OCI-LY1 (cell line): ENCODE data around the gene SCAMP5.
A peak's percentile ranks its signal among the peaks of the same experiment; 100 is the strongest.

Experiments used
- H2AFZ ChIP-seq: fragments of 200-600 bp; sonication (generic), shearing (Covaris generic); 2 replicates; pipeline ENCODE4 v1.6.0; 2014; ENCODE audit warnings: antibody characterized with exemption, mild to moderate bottlenecking, low read length
- H3F3A ChIP-seq: fragments of 200-600 bp; sonication (generic), shearing (Covaris generic); 2 replicates; pipeline ENCODE4 v1.6.0; 2014; ENCODE audit warnings: mild to moderate bottlenecking, antibody characterized with exemption, low read length, moderate library complexity; ENCODE audit not compliant: insufficient read depth
- H3K27ac ChIP-seq: fragments of 200-600 bp; sonication (generic); 2 replicates; pipeline ENCODE4 v1.5.1; 2014; ENCODE audit warnings: low read length, mixed run types, mild to moderate bottlenecking, low read depth; ENCODE audit not compliant: poor library complexity, severe bottlenecking
- H3K27me3 ChIP-seq: fragments of 200-600 bp; sonication (generic); 2 replicates; pipeline ENCODE4 v1.6.0; 2014; ENCODE audit warnings: antibody characterized with exemption, mild to moderate bottlenecking, low read length, moderate library complexity; ENCODE audit not compliant: insufficient read depth
- H3K36me3 ChIP-seq: fragments of 200-600 bp; sonication (generic); 2 replicates; pipeline ENCODE4 v1.6.1; 2014; ENCODE audit warnings: mild to moderate bottlenecking, antibody characterized with exemption, low read length, moderate library complexity, mixed read lengths; ENCODE audit not compliant: insufficient read depth
- H3K4me1 ChIP-seq: fragments of 200-600 bp; sonication (generic); 2 replicates; pipeline ENCODE4 v1.5.1; 2014; ENCODE audit warnings: mild to moderate bottlenecking, low read length, moderate library complexity; ENCODE audit not compliant: insufficient read depth, severe bottlenecking
- H3K4me2 ChIP-seq: fragments of 200-600 bp; sonication (generic), shearing (Covaris generic); 2 replicates; pipeline ENCODE4 v1.6.1; 2014; ENCODE audit warnings: low read length
- H3K4me3 ChIP-seq: fragments of 200-600 bp; sonication (generic); 2 replicates; pipeline ENCODE4 v1.5.1; 2014; ENCODE audit warnings: low read length, low read depth, mild to moderate bottlenecking, mixed read lengths; ENCODE audit not compliant: poor library complexity, severe bottlenecking
- H3K79me2 ChIP-seq: fragments of 200-600 bp; shearing (Covaris generic); 2 replicates; pipeline ENCODE4 v1.6.1; 2016; ENCODE audit warnings: mixed run types, low read length, mixed read lengths; ENCODE audit not compliant: insufficient read depth
- H3K9ac ChIP-seq: fragments of 200-600 bp; sonication (generic), shearing (Covaris generic); 2 replicates; pipeline ENCODE4 v1.6.1; 2014; ENCODE audit warnings: mild to moderate bottlenecking, low read length, mixed read lengths
- H3K9me2 ChIP-seq: fragments of 200-600 bp; sonication (generic), shearing (Covaris generic); 2 replicates; pipeline ENCODE4 v1.6.1; 2014; ENCODE audit warnings: low read depth, mild to moderate bottlenecking, low read length, mixed read lengths
- H3K9me3 ChIP-seq: fragments of 200-600 bp; shearing (Covaris generic); 2 replicates; pipeline ENCODE4 v1.6.1; 2014; ENCODE audit warnings: low read length, mixed read lengths
- H4K20me1 ChIP-seq: fragments of 200-600 bp; sonication (generic), shearing (Covaris generic); 2 replicates; pipeline ENCODE4 v1.6.0; 2016; ENCODE audit warnings: mild to moderate bottlenecking, low read length; ENCODE audit not compliant: insufficient read depth
- CTCF ChIP-seq: fragments of 200-600 bp; sonication (generic), shearing (Covaris generic); IDR thresholded peaks from 2 replicates; pipeline ENCODE4 v1.5.1; 2017; ENCODE audit warnings: mild to moderate bottlenecking, antibody characterized with exemption, low read length, moderate library complexity, mixed read lengths
- EZH2 ChIP-seq: fragments of 200-600 bp; sonication (generic), shearing (Covaris generic); IDR thresholded peaks from 2 replicates; pipeline ENCODE4 v1.8.0; 2017; ENCODE audit warnings: borderline replicate concordance, mixed run types, mild to moderate bottlenecking, antibody characterized with exemption, low read length, moderate library complexity, mixed read lengths

Gene SCAMP5

DNA sequence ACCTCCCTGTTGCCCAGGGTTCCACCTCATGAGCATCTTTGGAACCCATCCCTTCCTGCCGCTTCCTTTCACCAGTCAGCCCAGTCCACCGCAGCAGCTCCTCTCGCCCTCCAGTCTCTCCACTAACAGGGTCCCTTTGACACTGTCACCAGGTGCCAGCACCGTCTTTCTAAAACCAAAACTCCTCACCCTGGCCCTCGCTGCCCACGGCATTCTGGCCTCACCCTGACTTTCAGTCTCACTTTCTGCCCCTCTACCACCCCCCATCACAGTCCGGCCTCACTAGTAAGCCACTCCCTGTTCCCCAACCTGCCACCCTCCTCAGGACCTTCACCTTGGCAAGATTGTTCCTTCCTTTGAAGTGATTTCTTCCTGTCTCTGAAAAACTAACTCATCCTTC is 32.2 kb downstream of the SCAMP5 start:
- Histone ChIP-seq H3K4me2 (no peak overlapping the region), H3K9me2 (no peaks in the 10 kb centered on the region), H3K4me1 (peaks cover 37% of the 10 kb centered on the region), H3K9me3 (no peaks in the 10 kb centered on the region), H3K9ac (no peak overlapping the region), H3K4me3 (no peak overlapping the region), H4K20me1 (no peaks in the 10 kb centered on the region), H3K36me3 (peaks cover 19% of the 10 kb centered on the region), H3K27me3 (no peaks in the 10 kb centered on the region), H2AFZ (no peak overlapping the region), H3K27ac (no peak overlapping the region), H3K79me2 (peaks cover 7% of the 10 kb centered on the region; the same call in 1 of the 2 replicates), H3F3A (0 out of 2 replicates have a peak, but pooled peaks cover under 1% of the 10 kb centered on the region)
- TF ChIP-seq CTCF (no peak), EZH2 (no peak)

GRCh38 chr15:75028991-75029377 is 33.6 kb downstream of the SCAMP5 start:
- peaks cover 23% of the 10 kb centered on the region for H3K36me3 ChIP-seq
- no peaks in the 10 kb centered on the region for H4K20me1 ChIP-seq
- no peaks in the 10 kb centered on the region for H3F3A ChIP-seq
- H3K4me2 ChIP-seq: no peak overlapping the region; the same call in 1 of the 2 replicates
- peak overlapping the region; percentile 32 for H3K27ac ChIP-seq
- no peak overlapping the region for H2AFZ ChIP-seq
- H3K4me3 ChIP-seq: no peak overlapping the region
- H3K9me3 ChIP-seq: no peaks in the 10 kb centered on the region
- TF ChIP-seq EZH2 (no peak), CTCF (no peak)
- no peaks in the 10 kb centered on the region for H3K27me3 ChIP-seq
- H3K4me1 ChIP-seq: peaks cover 30% of the 10 kb centered on the region
- peak overlapping the region; percentile 18; the same call in 1 of the 2 replicates for H3K9ac ChIP-seq
- no peaks in the 10 kb centered on the region for H3K9me2 ChIP-seq
- peaks cover 4% of the 10 kb centered on the region; the same call in 1 of the 2 replicates for H3K79me2 ChIP-seq

DNA sequence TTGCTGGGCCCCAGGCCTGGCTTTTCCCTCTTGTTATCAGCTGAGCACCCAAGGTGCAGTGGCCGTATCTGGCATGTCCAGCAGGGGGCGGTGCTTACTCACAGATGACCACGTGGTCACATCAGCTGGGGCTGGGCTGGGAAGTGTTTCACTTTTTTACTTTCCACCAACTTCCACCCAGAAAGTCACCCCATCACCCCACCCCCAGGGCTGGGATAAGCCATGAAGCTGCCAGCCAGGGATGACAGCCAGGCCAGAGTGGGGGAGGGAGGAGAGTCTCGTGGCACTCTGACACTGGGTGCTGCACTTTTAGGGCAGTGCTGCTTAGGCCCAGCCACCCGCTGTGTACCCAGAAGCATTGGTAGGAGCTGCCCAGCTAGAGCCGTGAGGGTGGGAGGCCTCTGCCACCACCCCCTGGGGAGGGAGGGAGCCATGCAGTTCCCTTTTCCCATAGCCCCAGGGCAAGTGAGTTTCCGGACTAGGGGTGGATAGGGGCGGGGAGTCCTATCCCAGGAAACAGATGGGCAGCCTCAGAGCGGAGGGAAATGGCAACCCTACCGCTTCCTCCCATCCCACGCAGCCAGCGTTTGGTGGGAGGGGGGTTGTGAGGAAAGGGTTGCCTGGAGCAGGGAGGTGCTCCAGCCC is 34.1 kb downstream of the SCAMP5 start:
- no peaks in the 10 kb centered on the region for H3F3A ChIP-seq
- H3K9me2 ChIP-seq: no peaks in the 10 kb centered on the region
- H3K36me3 ChIP-seq: peaks cover 29% of the 10 kb centered on the region
- H3K27ac ChIP-seq: no peak overlapping the region
- H3K79me2 ChIP-seq: no peaks in the 10 kb centered on the region
- H3K9ac ChIP-seq: peak overlapping the region; percentile 36; the same call in 1 of the 2 replicates
- no peaks in the 10 kb centered on the region for H3K27me3 ChIP-seq
- H3K4me3 ChIP-seq: peak overlapping the region; percentile 11
- H3K4me2 ChIP-seq: peak overlapping the region; percentile 43
- no peaks in the 10 kb centered on the region for H4K20me1 ChIP-seq
- TF ChIP-seq CTCF: peak; percentile 93
- TF ChIP-seq EZH2: no peak
- no peaks in the 10 kb centered on the region for H3K9me3 ChIP-seq
- no peak overlapping the region for H2AFZ ChIP-seq
- peaks cover 25% of the 10 kb centered on the region for H3K4me1 ChIP-seq
